HEK293 (cell line): ENCODE results near the gene ZNF483.

Experiments used
- BCL6B ChIP-seq: fragments of 450-650 bp; formaldehyde crosslinking; IDR thresholded peaks from 2 replicates; pipeline ENCODE4 v1.5.1; 2017; ENCODE audit warnings: missing biosample characterization, missing genetic modification characterization
- EGR2 ChIP-seq: fragments of 450-650 bp; formaldehyde crosslinking; IDR thresholded peaks from 2 replicates; pipeline ENCODE4 v1.5.1; 2016; ENCODE audit warnings: low read depth, missing biosample characterization, missing genetic modification characterization
- GFI1B ChIP-seq: fragments of 450-650 bp; formaldehyde crosslinking; IDR thresholded peaks from 2 replicates; pipeline ENCODE4 v1.5.1; 2016; ENCODE audit warnings: missing biosample characterization, missing genetic modification characterization
- KLF9 ChIP-seq: fragments of 450-650 bp; formaldehyde crosslinking; IDR thresholded peaks from 2 replicates; pipeline ENCODE4 v1.5.1; 2016; ENCODE audit warnings: missing biosample characterization, missing genetic modification characterization, low read depth
- MZF1 ChIP-seq: fragments of 450-650 bp; formaldehyde crosslinking; IDR thresholded peaks from 2 replicates; pipeline ENCODE4 v1.5.1; 2017; ENCODE audit warnings: missing biosample characterization, missing genetic modification characterization, borderline replicate concordance
- SCRT2 ChIP-seq: fragments of 450-650 bp; formaldehyde crosslinking; IDR thresholded peaks from 2 replicates; pipeline ENCODE4 v1.5.1; 2016; ENCODE audit warnings: missing biosample characterization, missing genetic modification characterization
- SETDB1 ChIP-seq: IDR thresholded peaks from one replicate; pipeline ENCODE4 v1.6.1; 2017; ENCODE audit warnings: mild to moderate bottlenecking, low read length, moderate library complexity, mixed read lengths; ENCODE audit not compliant: insufficient read length
- ZBTB1 ChIP-seq: fragments of 450-650 bp; formaldehyde crosslinking; IDR thresholded peaks from 2 replicates; pipeline ENCODE4 v1.5.1; 2016; ENCODE audit warnings: missing biosample characterization, missing genetic modification characterization
- ZBTB20 ChIP-seq: fragments of 450-650 bp; formaldehyde crosslinking; IDR thresholded peaks from 2 replicates; pipeline ENCODE4 v1.5.1; 2016; ENCODE audit warnings: missing biosample characterization, missing genetic modification characterization
- ZBTB21 ChIP-seq: fragments of 450-650 bp; formaldehyde crosslinking; IDR thresholded peaks from 2 replicates; pipeline ENCODE4 v1.5.1; 2017; ENCODE audit warnings: missing biosample characterization, missing genetic modification characterization
- ZFP37 ChIP-seq: fragments of 450-650 bp; formaldehyde crosslinking; IDR thresholded peaks from 2 replicates; pipeline ENCODE4 v1.5.1; 2016; ENCODE audit warnings: missing biosample characterization, missing genetic modification characterization
- ZNF175 ChIP-seq: fragments of 450-650 bp; formaldehyde crosslinking; IDR thresholded peaks from 2 replicates; pipeline ENCODE4 v1.5.1; 2016; ENCODE audit warnings: missing biosample characterization, missing genetic modification characterization
- ZNF18 ChIP-seq: fragments of 450-650 bp; formaldehyde crosslinking; IDR thresholded peaks from 2 replicates; pipeline ENCODE4 v1.5.1; 2016; ENCODE audit warnings: missing biosample characterization, missing genetic modification characterization
- ZNF184 ChIP-seq: fragments of 450-650 bp; IDR thresholded peaks from 2 replicates; pipeline ENCODE4 v1.5.1; 2018; ENCODE audit warnings: missing biosample characterization, mild to moderate bottlenecking, missing genetic modification characterization
- ZNF19 ChIP-seq: fragments of 450-650 bp; formaldehyde crosslinking; IDR thresholded peaks from 2 replicates; pipeline ENCODE4; 2016; ENCODE audit warnings: missing biosample characterization, missing genetic modification characterization, low read depth
- ZNF266 ChIP-seq: fragments of 450-650 bp; formaldehyde crosslinking; IDR thresholded peaks from 2 replicates; pipeline ENCODE4 v1.5.1; 2016; ENCODE audit warnings: missing biosample characterization, missing genetic modification characterization, low read depth
- ZNF324 ChIP-seq: fragments of 450-650 bp; formaldehyde crosslinking; IDR thresholded peaks from 2 replicates; pipeline ENCODE4 v1.5.1; 2016; ENCODE audit warnings: missing biosample characterization, missing genetic modification characterization
- ZNF341 ChIP-seq: fragments of 450-650 bp; formaldehyde crosslinking; IDR thresholded peaks from 2 replicates; pipeline ENCODE4; 2016; ENCODE audit warnings: low read depth, missing biosample characterization, missing genetic modification characterization
- ZNF354C ChIP-seq: fragments of 450-650 bp; formaldehyde crosslinking; IDR thresholded peaks from 2 replicates; pipeline ENCODE4 v1.5.1; 2016; ENCODE audit warnings: missing biosample characterization, missing genetic modification characterization, low read depth, borderline replicate concordance
- ZNF639 ChIP-seq: fragments of 450-650 bp; formaldehyde crosslinking; IDR thresholded peaks from 2 replicates; pipeline ENCODE4 v1.5.1; 2016; ENCODE audit warnings: missing biosample characterization, missing genetic modification characterization
- ZNF664 ChIP-seq: fragments of 450-650 bp; formaldehyde crosslinking; IDR thresholded peaks from 2 replicates; pipeline ENCODE4 v1.5.1; 2016; ENCODE audit warnings: missing biosample characterization, missing genetic modification characterization
- ZNF670 ChIP-seq: fragments of 450-650 bp; formaldehyde crosslinking; IDR thresholded peaks from 2 replicates; pipeline ENCODE4 v1.5.1; 2016; ENCODE audit warnings: missing biosample characterization, missing genetic modification characterization, low read depth
- ZNF792 ChIP-seq: fragments of 450-650 bp; formaldehyde crosslinking; IDR thresholded peaks from 2 replicates; pipeline ENCODE4 v1.5.1; 2016; ENCODE audit warnings: missing biosample characterization, missing genetic modification characterization
- TF ChIP-seq, protein P1 (sequence below): fragments of 450-650 bp; formaldehyde crosslinking; IDR thresholded peaks from 2 replicates; pipeline ENCODE4 v1.5.1; 2016; ENCODE audit warnings: missing biosample characterization, missing genetic modification characterization
- TF ChIP-seq, protein P2 (sequence below): fragments of 450-650 bp; formaldehyde crosslinking; IDR thresholded peaks from 2 replicates; pipeline ENCODE4 v1.5.1; 2017; ENCODE audit warnings: missing biosample characterization, missing genetic modification characterization
- TF ChIP-seq, protein P3 (sequence below): fragments of 450-650 bp; formaldehyde crosslinking; optimal IDR thresholded peaks from 2 replicates; pipeline ENCODE3; 2016; ENCODE audit warnings: missing biosample characterization, mild to moderate bottlenecking, missing genetic modification characterization
- TF ChIP-seq, protein P4 (sequence below): fragments of 450-650 bp; formaldehyde crosslinking; IDR thresholded peaks from 2 replicates; pipeline ENCODE4 v1.5.1; 2016; ENCODE audit warnings: missing biosample characterization, missing genetic modification characterization

ZNF483 gene

GRCh38 chr9:111481885-111482636 is 42.9 kb upstream of the ZNF483 start (continued):
- TF ChIP-seq ZNF18 (peak; percentile 100), ZNF175 (tag by site-specific recombination) (no peak), ZNF19 (tag by site-specific recombination) (no peak), ZNF341 (no peak; the same call in 1 of the 2 replicates), BCL6B (tag by site-specific recombination) (no peak), SETDB1 (no peak), SCRT2 (tag by site-specific recombination) (no peak), ZNF639 (tag by site-specific recombination) (peak; percentile 34; the same call in 1 of the 2 replicates), ZBTB21 (tag by site-specific recombination) (no peak), ZNF324 (tag by site-specific recombination) (no peak), EGR2 (tag by site-specific recombination) (no peak), ZNF354C (no peak), ZNF184 (tag by site-specific recombination) (no peak), ZNF266 (tag by site-specific recombination) (no peak), GFI1B (tag by site-specific recombination) (peak; percentile 50; the same call in 1 of the 2 replicates), ZNF664 (tag by site-specific recombination) (no peak), KLF9 (tag by site-specific recombination) (no peak), MZF1 (tag by site-specific recombination) (peak; percentile 97), ZBTB1 (tag by site-specific recombination) (no peak), ZNF792 (tag by site-specific recombination) (0 out of 2 replicates have a peak, but pooled peaks have one; percentile 63), ZBTB20 (tag by site-specific recombination) (peak; percentile 82), ZNF670 (no peak), ZFP37 (tag by site-specific recombination) (no peak)
- TF ChIP-seq, protein P1, sequence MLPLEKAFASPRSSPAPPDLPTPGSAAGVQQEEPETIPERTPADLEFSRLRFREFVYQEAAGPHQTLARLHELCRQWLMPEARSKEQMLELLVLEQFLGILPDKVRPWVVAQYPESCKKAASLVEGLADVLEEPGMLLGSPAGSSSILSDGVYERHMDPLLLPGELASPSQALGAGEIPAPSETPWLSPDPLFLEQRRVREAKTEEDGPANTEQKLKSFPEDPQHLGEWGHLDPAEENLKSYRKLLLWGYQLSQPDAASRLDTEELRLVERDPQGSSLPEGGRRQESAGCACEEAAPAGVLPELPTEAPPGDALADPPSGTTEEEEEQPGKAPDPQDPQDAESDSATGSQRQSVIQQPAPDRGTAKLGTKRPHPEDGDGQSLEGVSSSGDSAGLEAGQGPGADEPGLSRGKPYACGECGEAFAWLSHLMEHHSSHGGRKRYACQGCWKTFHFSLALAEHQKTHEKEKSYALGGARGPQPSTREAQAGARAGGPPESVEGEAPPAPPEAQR (tag by site-specific recombination) = no peak
- TF ChIP-seq, protein P2, sequence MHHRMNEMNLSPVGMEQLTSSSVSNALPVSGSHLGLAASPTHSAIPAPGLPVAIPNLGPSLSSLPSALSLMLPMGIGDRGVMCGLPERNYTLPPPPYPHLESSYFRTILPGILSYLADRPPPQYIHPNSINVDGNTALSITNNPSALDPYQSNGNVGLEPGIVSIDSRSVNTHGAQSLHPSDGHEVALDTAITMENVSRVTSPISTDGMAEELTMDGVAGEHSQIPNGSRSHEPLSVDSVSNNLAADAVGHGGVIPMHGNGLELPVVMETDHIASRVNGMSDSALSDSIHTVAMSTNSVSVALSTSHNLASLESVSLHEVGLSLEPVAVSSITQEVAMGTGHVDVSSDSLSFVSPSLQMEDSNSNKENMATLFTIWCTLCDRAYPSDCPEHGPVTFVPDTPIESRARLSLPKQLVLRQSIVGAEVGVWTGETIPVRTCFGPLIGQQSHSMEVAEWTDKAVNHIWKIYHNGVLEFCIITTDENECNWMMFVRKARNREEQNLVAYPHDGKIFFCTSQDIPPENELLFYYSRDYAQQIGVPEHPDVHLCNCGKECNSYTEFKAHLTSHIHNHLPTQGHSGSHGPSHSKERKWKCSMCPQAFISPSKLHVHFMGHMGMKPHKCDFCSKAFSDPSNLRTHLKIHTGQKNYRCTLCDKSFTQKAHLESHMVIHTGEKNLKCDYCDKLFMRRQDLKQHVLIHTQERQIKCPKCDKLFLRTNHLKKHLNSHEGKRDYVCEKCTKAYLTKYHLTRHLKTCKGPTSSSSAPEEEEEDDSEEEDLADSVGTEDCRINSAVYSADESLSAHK (tag by site-specific recombination) = peak; percentile 18; the same call in 1 of the 2 replicates
- TF ChIP-seq, protein P3, sequence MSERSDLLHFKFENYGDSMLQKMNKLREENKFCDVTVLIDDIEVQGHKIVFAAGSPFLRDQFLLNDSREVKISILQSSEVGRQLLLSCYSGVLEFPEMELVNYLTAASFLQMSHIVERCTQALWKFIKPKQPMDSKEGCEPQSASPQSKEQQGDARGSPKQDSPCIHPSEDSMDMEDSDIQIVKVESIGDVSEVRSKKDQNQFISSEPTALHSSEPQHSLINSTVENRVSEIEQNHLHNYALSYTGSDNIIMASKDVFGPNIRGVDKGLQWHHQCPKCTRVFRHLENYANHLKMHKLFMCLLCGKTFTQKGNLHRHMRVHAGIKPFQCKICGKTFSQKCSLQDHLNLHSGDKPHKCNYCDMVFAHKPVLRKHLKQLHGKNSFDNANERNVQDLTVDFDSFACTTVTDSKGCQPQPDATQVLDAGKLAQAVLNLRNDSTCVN (tag by site-specific recombination) = no peak
- TF ChIP-seq, protein P4, sequence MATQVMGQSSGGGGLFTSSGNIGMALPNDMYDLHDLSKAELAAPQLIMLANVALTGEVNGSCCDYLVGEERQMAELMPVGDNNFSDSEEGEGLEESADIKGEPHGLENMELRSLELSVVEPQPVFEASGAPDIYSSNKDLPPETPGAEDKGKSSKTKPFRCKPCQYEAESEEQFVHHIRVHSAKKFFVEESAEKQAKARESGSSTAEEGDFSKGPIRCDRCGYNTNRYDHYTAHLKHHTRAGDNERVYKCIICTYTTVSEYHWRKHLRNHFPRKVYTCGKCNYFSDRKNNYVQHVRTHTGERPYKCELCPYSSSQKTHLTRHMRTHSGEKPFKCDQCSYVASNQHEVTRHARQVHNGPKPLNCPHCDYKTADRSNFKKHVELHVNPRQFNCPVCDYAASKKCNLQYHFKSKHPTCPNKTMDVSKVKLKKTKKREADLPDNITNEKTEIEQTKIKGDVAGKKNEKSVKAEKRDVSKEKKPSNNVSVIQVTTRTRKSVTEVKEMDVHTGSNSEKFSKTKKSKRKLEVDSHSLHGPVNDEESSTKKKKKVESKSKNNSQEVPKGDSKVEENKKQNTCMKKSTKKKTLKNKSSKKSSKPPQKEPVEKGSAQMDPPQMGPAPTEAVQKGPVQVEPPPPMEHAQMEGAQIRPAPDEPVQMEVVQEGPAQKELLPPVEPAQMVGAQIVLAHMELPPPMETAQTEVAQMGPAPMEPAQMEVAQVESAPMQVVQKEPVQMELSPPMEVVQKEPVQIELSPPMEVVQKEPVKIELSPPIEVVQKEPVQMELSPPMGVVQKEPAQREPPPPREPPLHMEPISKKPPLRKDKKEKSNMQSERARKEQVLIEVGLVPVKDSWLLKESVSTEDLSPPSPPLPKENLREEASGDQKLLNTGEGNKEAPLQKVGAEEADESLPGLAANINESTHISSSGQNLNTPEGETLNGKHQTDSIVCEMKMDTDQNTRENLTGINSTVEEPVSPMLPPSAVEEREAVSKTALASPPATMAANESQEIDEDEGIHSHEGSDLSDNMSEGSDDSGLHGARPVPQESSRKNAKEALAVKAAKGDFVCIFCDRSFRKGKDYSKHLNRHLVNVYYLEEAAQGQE (tag by site-specific recombination) = no peak
